Fibroblast of skin of abdomen (primary cell): ENCODE data around the gene PSMD2.
A peak's percentile ranks its signal among the peaks of the same experiment; 100 is the strongest.
"Not testable (repeated sequence)": the region's sequence is repeated elsewhere in the genome, so short reads cannot be mapped to it uniquely, and the experiment has no call there.

Experiments
- DNase-seq: peaks from one replicate; pipeline ENCODE4 v3.0.0-alpha.2; 2013

Gene PSMD2

GRCh38 chr3:184317201-184317600 lies 18.2 kb downstream of the PSMD2 start:
- no peak for DNase-seq

DNA sequence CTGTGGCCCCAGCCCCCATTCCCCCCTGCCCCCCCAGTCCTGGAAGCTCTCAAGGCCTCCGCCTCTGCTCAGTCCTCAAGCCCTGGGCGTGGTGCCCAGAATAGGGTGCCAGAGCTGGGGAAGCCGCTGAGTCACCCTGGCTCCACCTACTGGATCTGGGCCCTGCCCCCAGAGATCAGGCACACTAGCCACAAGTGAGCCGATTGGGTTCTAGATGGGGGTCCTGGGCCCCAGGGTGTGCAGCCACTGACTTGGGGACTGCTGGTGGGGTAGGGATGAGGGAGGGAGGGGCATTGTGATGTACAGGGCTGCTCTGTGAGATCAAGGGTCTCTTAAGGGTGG lies 21.0 kb downstream of the PSMD2 start:
- peak; percentile 97 for DNase-seq

DNA sequence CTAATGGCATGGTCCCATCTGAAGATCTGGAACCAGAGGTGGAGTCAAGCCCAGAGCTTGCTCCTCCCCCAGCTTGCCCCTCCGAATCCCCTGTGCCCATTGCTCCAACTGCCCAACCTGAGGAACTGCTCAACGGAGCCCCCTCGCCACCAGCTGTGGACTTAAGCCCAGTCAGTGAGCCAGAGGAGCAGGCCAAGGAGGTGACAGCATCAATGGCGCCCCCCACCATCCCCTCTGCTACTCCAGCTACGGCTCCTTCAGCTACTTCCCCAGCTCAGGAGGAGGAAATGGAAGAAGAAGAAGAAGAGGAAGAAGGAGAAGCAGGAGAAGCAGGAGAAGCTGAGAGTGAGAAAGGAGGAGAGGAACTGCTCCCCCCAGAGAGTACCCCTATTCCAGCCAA lies 22.6 kb downstream of the PSMD2 start:
- DNase-seq = no peak

GRCh38 chr3:184322731-184323487 lies 23.9 kb downstream of the PSMD2 start:
- DNase-seq = no peak

DNA sequence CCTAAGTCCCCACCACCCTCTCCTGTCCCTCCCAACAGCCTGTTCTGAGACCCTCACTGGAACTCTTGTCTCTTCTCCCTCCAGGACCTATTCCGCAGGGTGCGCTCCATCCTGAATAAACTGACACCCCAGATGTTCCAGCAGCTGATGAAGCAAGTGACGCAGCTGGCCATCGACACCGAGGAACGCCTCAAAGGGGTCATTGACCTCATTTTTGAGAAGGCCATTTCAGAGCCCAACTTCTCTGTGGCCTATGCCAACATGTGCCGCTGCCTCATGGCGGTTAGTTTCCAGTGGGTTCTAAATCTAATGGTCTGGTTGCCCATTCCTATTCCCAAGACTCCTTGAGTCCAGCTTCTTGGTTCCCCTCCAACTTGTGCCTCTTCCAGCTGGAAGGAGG lies 24.7 kb downstream of the PSMD2 start:
- DNase-seq = no peak

GRCh38 chr3:184325269-184325668 lies 26.2 kb downstream of the PSMD2 start:
- DNase-seq = no peak

GRCh38 chr3:184325715-184326369 lies 26.8 kb downstream of the PSMD2 start:
- no peak for DNase-seq

DNA sequence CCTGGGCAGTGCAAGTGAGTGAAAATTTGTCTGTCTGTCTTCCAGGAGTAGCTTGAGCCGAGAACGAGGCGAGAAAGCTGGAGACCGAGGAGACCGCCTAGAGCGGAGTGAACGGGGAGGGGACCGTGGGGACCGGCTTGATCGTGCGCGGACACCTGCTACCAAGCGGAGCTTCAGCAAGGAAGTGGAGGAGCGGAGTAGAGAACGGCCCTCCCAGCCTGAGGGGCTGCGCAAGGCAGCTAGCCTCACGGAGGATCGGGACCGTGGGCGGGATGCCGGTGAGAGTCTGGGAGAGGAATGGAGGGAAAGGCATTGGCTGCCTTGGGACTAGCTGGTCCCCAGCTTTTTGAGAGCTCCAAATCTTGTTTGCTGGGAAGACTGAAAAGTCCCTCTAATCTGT lies 28.1 kb downstream of the PSMD2 start:
- DNase-seq = no peak

- no peak for DNase-seq
Measured at GRCh38 chr3:184328516-184328915, 29.5 kb downstream of the PSMD2 start.

DNA sequence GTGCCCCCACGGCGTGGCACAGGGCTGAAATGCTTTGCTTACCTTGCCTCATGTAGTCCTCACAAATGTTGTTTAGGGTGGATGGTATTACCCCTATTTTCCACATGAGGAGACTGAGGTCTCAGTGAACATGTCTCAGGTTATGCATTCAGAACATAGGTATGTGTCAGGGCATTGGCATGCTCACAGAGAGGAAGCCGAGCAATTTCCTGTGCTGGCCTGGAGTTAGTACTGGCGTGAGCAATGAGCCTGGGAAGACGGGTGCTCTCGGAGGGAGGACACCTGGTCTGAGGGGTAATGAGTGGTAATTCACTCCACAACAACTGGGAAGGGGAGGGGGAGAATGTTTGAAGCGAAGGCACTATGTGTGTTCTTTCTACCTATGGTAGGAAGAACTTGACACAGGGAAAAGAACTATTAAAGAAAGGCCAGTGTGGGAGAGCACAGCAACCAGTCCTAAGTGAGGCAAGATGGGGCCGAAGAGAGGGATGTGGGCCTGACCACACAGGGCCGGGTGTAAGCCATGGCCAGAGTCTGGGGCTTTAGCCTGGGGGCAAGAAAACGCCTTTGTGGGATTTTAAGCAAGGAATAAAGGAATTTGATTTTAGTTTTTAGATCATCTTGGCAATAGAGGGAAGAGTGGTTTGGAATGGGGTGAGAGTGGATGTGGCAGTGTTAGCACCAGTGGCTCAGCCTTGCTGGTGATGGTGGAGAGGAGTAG lies 33.5 kb downstream of the PSMD2 start:
- peak; percentile 87 for DNase-seq

DNA sequence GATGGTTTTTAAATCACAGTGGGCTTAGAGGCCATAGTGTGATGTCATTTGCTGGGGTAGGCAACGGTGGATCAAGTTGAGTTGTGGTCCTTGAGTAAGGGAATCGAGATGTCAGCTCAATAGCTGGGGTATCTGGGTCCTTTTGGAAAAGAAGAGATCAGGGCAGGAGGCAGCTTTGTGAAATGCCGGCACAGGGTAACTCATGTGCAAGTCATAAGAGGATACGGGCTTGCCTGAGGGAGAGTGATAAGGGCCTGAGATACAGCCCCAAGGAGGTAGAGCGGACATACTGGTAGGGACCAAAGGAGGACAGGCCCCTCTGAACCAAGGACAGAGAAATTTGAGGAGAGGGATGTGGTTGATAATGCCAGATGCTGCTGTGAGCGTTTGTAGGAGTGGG lies 34.1 kb downstream of the PSMD2 start:
- DNase-seq = no peak

- no peak for DNase-seq
Measured at GRCh38 chr3:184333700-184334099, 34.7 kb downstream of the PSMD2 start.

DNA sequence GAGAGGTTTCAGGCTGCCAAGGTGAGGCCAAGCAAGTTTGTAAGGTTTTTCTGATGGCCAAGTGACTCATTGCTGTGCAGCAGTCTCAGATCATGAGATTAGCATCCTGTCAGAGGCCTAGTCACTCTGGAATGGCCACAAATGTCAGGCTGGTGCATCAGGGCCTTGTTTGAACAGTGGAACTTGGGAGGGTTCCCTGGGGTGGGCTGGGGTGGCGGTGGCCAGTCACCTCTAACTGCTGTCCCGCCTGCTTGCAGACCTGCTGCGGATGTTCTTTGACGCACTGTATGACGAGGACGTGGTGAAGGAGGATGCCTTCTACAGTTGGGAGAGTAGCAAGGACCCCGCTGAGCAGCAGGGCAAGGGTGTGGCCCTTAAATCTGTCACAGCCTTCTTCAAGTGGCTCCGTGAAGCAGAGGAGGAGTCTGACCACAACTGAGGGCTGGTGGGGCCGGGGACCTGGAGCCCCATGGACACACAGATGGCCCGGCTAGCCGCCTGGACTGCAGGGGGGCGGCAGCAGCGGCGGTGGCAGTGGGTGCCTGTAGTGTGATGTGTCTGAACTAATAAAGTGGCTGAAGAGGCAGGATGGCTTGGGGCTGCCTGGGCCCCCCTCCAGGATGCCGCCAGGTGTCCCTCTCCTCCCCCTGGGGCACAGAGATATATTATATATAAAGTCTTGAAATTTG lies 35.6 kb downstream of the PSMD2 start:
- peak; percentile 51 for DNase-seq

- DNase-seq = no peak
Measured at GRCh38 chr3:184335291-184335660, 36.2 kb downstream of the PSMD2 start.

- DNase-seq = peak; percentile 74
Measured at GRCh38 chr3:184335661-184336546, 36.9 kb downstream of the PSMD2 start.

- peak; percentile 54 for DNase-seq
Measured at GRCh38 chr3:184336547-184337398, 37.7 kb downstream of the PSMD2 start.

GRCh38 chr3:184337399-184337714 lies 38.3 kb downstream of the PSMD2 start, which contains the start of gene FAM131A:
Gene FAM131A, plus strand, starts transcription at chr3:184337600. Its CDS starts 31 bp downstream, at chr3:184337631.
- DNase-seq = peak; percentile 29

DNA sequence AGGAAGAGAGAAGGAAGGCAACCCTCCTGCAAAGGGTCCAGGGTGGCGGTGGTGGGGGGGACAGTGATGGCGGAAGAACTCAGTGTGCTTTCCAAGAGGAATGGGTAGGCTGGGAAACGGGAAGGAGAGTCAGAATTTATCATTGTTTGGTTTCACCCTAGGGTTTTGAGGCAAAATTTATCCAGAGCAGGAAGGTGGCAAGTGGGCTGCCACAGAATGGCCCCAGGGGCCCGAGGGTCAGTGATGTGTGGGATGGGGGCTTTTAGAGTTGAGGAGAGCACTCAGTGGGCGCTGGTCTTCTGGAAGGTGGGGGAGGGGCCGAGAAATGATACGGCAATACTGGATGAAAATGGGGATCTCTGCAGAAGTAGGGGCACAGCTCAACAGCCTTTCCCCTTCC lies 38.9 kb downstream of the PSMD2 start:
- no peak for DNase-seq

DNA sequence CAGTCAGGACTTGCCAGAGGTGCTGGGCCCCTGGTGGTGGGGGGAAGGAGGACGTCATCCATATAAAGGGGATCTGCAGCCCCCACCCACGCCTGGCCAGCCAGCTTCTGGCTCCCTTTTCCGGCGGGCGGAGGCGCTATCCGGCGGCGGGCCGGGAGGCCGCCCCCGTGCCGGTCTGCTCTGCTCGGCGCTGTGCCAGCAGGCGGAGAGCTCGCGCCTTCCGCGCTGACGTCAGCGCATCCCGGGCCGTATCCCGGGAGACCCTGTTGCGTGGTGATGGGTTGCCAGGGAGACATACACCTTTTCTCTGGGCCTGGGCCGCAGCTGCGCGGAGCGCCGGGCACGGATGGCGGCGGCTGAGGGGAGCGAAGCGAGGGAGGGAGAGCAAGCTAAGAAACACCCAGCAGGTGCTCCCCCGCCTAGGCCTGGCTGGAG lies 39.5 kb downstream of the PSMD2 start:
- DNase-seq = peak; percentile 77

- no peak for DNase-seq
Measured at GRCh38 chr3:184339001-184339400, 40.0 kb downstream of the PSMD2 start.

DNA sequence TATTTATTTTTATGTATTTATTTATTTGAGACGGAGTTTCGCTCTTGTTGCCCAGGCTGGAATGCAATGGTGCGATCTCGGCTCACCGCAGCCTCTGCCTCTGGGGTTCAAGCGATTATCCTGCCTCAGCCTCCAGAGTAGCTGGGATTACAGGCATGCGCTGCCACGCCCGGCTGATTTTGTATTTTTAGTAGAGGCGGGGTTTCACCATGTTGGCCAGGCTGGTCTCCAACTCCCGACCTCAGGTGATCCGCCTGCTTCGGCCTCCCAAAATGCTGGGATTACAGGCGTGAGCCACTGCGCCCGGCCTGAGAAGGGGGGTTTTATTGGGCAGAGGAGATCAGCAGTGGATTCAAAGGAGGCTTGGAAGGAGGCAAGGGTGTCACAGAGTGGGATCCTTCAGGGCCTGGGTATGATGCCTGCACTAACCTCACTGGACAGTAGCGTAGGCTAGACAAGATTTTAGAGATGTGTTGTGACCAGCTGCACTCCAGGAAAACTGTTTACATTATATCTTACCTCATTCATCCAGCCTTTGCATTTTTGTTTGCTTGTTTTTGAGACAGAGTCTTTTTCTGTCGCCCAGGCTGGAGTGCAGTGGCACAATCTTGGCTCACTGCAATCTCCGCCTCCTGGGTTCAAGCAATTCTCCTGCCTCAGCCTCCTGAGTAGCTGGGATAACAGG lies 40.6 kb downstream of the PSMD2 start:
- DNase-seq = not testable (repeated sequence)
